NCI-H1092 (cell line): Measurements from ENCODE around the gene VAMP2.

Experiments
- DNase-seq: peaks from one replicate; lab custom pipeline; 2025; lab: John Stamatoyannopoulos, UW

The VAMP2 gene

GRCh38 chr17:8155231-8155995 is 7.3 kb downstream of the VAMP2 start:
- DNase-seq, result no peak

- DNase-seq, result no peak
Observed at GRCh38 chr17:8154608-8155155, 8.1 kb downstream of the VAMP2 start.

GRCh38 chr17:8153957-8154607 is 8.7 kb downstream of the VAMP2 start:
- DNase-seq, result no peak

GRCh38 chr17:8153525-8153956 is 9.2 kb downstream of the VAMP2 start:
- no peak for DNase-seq

GRCh38 chr17:8153031-8153451 is 9.7 kb downstream of the VAMP2 start:
- DNase-seq, result no peak

- DNase-seq, result peak; percentile 80
Observed at GRCh38 chr17:8152112-8152775, 10.5 kb downstream of the VAMP2 start, which contains the start of gene PER1. Gene PER1, minus strand, starts transcription at chr17:8152404. Its CDS starts 1,698 bp downstream, at chr17:8150706.

GRCh38 chr17:8151641-8152111 is 11.1 kb downstream of the VAMP2 start:
- DNase-seq, result no peak

- peak; percentile 44 for DNase-seq
Observed at GRCh38 chr17:8151120-8151640, 11.6 kb downstream of the VAMP2 start.

- no peak for DNase-seq
Observed at GRCh38 chr17:8150194-8151119, 12.3 kb downstream of the VAMP2 start.

GRCh38 chr17:8149419-8150193 is 13.1 kb downstream of the VAMP2 start:
- no peak for DNase-seq

GRCh38 chr17:8148560-8148959 is 14.2 kb downstream of the VAMP2 start:
- no peak for DNase-seq

- no peak for DNase-seq
Observed at GRCh38 chr17:8147805-8148404, 14.8 kb downstream of the VAMP2 start.

GRCh38 chr17:8147141-8147804 is 15.5 kb downstream of the VAMP2 start:
- no peak for DNase-seq

GRCh38 chr17:8146381-8147140 is 16.2 kb downstream of the VAMP2 start:
- no peak for DNase-seq

GRCh38 chr17:8145811-8146210 is 16.9 kb downstream of the VAMP2 start:
- DNase-seq, result no peak

GRCh38 chr17:8144401-8145231 is 18.1 kb downstream of the VAMP2 start:
- no peak for DNase-seq

- DNase-seq, result no peak
Observed at GRCh38 chr17:8143581-8144400, 19.0 kb downstream of the VAMP2 start.
